Effector memory CD8-positive, alpha-beta T cell (primary cell): ENCODE measurements around the gene OR2J2.
"Not testable (repeated sequence)": the region's sequence is repeated elsewhere in the genome, so short reads cannot be mapped to it uniquely, and the experiment has no call there.

Experiments
- ATAC-seq: fragments of 150-1000 bp; cut with Tn5 transposase; replicated peaks from 2 replicates; pipeline ENCODE4 v1.10.0; 2021; ENCODE audit warnings: mild to moderate bottlenecking, moderate library complexity
- DNase-seq, 3 experiments: peaks; one replicate each; pipeline ENCODE4 v3.0.0; 2021
- H3K27ac Mint-ChIP-seq, 2 donors: one replicate each; pipeline ENCODE4 v1.8.0; 2022; ENCODE audit warnings: mild to moderate bottlenecking in 2 of 2, mixed read lengths in 2 of 2, moderate library complexity in 2 of 2
- H3K27me3 Mint-ChIP-seq, 2 donors: one replicate each; pipeline ENCODE4 v1.8.0; 2022; ENCODE audit warnings: mixed read lengths in 2 of 2
- H3K36me3 Mint-ChIP-seq: one replicate; pipeline ENCODE4 v1.8.0; 2022; ENCODE audit warnings: mild to moderate bottlenecking, moderate library complexity, mixed read lengths; ENCODE audit not compliant: insufficient read depth
- H3K4me1 Mint-ChIP-seq, 2 donors: one replicate each; pipeline ENCODE4 v1.8.0; 2022; ENCODE audit warnings: low read depth in 2 of 2, mixed read lengths in 2 of 2
- H3K4me3 Mint-ChIP-seq, 2 donors: one replicate each; pipeline ENCODE4 v1.8.0; 2022; ENCODE audit warnings: mild to moderate bottlenecking in 2 of 2, mixed read lengths in 2 of 2, moderate library complexity in 2 of 2
- H3K9me3 Mint-ChIP-seq, 2 donors: one replicate each; pipeline ENCODE4 v1.8.0; 2022; ENCODE audit warnings: mixed read lengths in 2 of 2

The OR2J2 gene

GRCh38 chr6:29171736-29172135 lies 1.0 kb downstream of the OR2J2 start:
- ATAC-seq (no peak), DNase-seq (no peak)
- H3K27me3 Mint-ChIP-seq: peaks cover 29 to 49% of the 10 kb centered on the region in 2 donors
- H3K4me3 Mint-ChIP-seq: no peak overlapping the region
- H3K36me3 Mint-ChIP-seq: no peaks in the 10 kb centered on the region
- H3K9me3 Mint-ChIP-seq: no peaks in the 10 kb centered on the region
- H3K4me1 Mint-ChIP-seq: no peaks in the 10 kb centered on the region
- no peak overlapping the region for H3K27ac Mint-ChIP-seq

- no peak for ATAC-seq
- no peak overlapping the region for H3K4me3 Mint-ChIP-seq
- DNase-seq: no peak
- no peaks in the 10 kb centered on the region for H3K36me3 Mint-ChIP-seq
- H3K27ac Mint-ChIP-seq: no peak overlapping the region
- H3K27me3 Mint-ChIP-seq: peaks cover 48 to 60% of the 10 kb centered on the region in 2 donors
- no peaks in the 10 kb centered on the region for H3K9me3 Mint-ChIP-seq
- no peaks in the 10 kb centered on the region for H3K4me1 Mint-ChIP-seq
Observed at GRCh38 chr6:29183594-29183993, 12.9 kb downstream of the OR2J2 start.

- H3K9me3 Mint-ChIP-seq, H3K36me3 Mint-ChIP-seq, H3K27ac Mint-ChIP-seq, H3K4me3 Mint-ChIP-seq, H3K4me1 Mint-ChIP-seq, DNase-seq, ATAC-seq: not testable (repeated sequence)
- H3K27me3 Mint-ChIP-seq: peaks cover 57 to 74% of the 10 kb centered on the region in 2 donors
Observed at GRCh38 chr6:29188659-29189058, 18.0 kb downstream of the OR2J2 start.

- DNase-seq (no peak), ATAC-seq (no peak)
- H3K4me3 Mint-ChIP-seq: no peak overlapping the region
- no peaks in the 10 kb centered on the region for H3K36me3 Mint-ChIP-seq
- no peaks in the 10 kb centered on the region for H3K9me3 Mint-ChIP-seq
- peaks cover 0 to 5% of the 10 kb centered on the region in 2 donors for H3K4me1 Mint-ChIP-seq
- H3K27ac Mint-ChIP-seq: no peak overlapping the region
- peaks cover 13 to 27% of the 10 kb centered on the region in 2 donors for H3K27me3 Mint-ChIP-seq
Observed at GRCh38 chr6:29200767-29201662, 30.3 kb downstream of the OR2J2 start.

GRCh38 chr6:29201966-29202365 lies 31.3 kb downstream of the OR2J2 start:
- no peaks in the 10 kb centered on the region for H3K9me3 Mint-ChIP-seq
- H3K27me3 Mint-ChIP-seq: peaks cover 16 to 31% of the 10 kb centered on the region in 2 donors
- H3K4me1 Mint-ChIP-seq: peaks cover 0 to 5% of the 10 kb centered on the region in 2 donors
- no peak for ATAC-seq
- H3K27ac Mint-ChIP-seq: no peak overlapping the region
- H3K36me3 Mint-ChIP-seq: no peaks in the 10 kb centered on the region
- DNase-seq: no peak
- no peak overlapping the region for H3K4me3 Mint-ChIP-seq

- H3K4me3 Mint-ChIP-seq: no peak overlapping the region
- no peaks in the 10 kb centered on the region for H3K36me3 Mint-ChIP-seq
- peaks cover 46 to 47% of the 10 kb centered on the region in 2 donors for H3K27me3 Mint-ChIP-seq
- no peak for ATAC-seq
- no peak for DNase-seq
- H3K4me1 Mint-ChIP-seq: no peaks in the 10 kb centered on the region
- H3K27ac Mint-ChIP-seq: no peak overlapping the region
- no peaks in the 10 kb centered on the region for H3K9me3 Mint-ChIP-seq
Observed at GRCh38 chr6:29211488-29211887, 40.8 kb downstream of the OR2J2 start.

GRCh38 chr6:29216528-29216927 lies 45.8 kb downstream of the OR2J2 start:
- Mint-ChIP-seq H3K27ac (no peak overlapping the region), H3K4me3 (no peak overlapping the region), H3K9me3 (no peaks in the 10 kb centered on the region), H3K4me1 (no peaks in the 10 kb centered on the region), H3K36me3 (no peaks in the 10 kb centered on the region), H3K27me3 (peaks cover 46 to 51% of the 10 kb centered on the region in 2 donors)
- no peak for ATAC-seq
- DNase-seq: no peak

GRCh38 chr6:29217242-29217641 lies 46.5 kb downstream of the OR2J2 start:
- H3K27me3 Mint-ChIP-seq: peaks cover 46 to 52% of the 10 kb centered on the region in 2 donors
- not testable (repeated sequence) for H3K4me1 Mint-ChIP-seq, H3K4me3 Mint-ChIP-seq, H3K36me3 Mint-ChIP-seq, H3K9me3 Mint-ChIP-seq, H3K27ac Mint-ChIP-seq, ATAC-seq, DNase-seq

GRCh38 chr6:29218056-29218455 lies 47.3 kb downstream of the OR2J2 start:
- not testable (repeated sequence) for H3K4me1 Mint-ChIP-seq, ATAC-seq, DNase-seq, H3K36me3 Mint-ChIP-seq, H3K9me3 Mint-ChIP-seq, H3K27ac Mint-ChIP-seq, H3K4me3 Mint-ChIP-seq
- peaks cover 46 to 48% of the 10 kb centered on the region in 2 donors for H3K27me3 Mint-ChIP-seq
